GM20431 (cell line): ENCODE results near the gene TENT5A.
"Not testable (repeated sequence)": the region's sequence is repeated elsewhere in the genome, so short reads cannot be mapped to it uniquely, and the experiment has no call there.

Experiments
- in situ Hi-C: fragments of 300-500 bp; cut with MseI, MboI; formaldehyde crosslinking; loops from one replicate; pipeline ENCODE4 v1.15.0; 2020; ENCODE audit warnings: low sequenced_read_pairs; ENCODE audit not compliant: unreplicated experiment

Gene TENT5A

DNA sequence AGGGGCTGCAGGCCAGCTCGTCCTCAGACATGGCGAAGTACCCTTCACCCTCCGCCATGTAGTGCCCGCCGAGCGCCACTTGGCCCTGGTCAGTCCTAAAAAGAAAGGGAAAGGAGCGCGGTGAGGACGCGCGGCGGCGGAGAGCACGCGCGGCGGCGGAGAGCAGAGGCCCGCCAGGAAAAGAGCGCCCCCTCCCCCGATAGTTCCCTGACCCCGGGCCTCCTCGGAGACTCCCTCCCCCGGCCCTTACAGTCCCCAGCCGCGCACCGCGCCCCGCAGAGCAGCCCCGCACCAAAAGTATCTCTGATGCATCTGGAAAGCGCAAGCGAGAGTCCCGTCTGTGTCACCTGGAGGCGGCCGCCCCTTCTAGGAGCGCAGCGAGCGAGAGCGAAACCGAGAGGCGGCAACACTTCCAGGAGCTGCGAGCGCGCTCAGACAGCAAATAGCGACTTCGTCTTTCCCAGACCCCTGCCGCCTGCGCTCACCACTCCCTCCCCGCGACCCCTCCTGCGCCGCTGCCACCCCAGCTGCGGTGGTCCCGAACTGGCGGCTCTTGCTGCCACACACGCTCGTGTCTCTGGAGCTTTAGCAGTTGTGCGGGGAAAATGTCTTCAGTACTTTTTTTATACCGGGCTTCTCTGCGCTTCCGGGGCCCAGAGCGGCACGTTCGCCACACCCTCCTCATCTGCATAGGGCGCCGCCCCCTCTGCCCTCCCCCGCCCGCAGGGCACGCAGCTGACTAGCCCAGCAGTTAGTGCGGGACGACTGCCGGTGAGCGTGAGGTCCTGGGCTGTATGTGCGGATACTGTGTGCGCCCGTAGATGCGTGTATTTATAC, at the start of gene TENT5A:
Gene TENT5A (minus strand): TSS at position 598 of the 837 bp plus-strand sequence. CDS start 540 bp downstream, at position 58.
- in situ Hi-C loops: no loop called here

DNA sequence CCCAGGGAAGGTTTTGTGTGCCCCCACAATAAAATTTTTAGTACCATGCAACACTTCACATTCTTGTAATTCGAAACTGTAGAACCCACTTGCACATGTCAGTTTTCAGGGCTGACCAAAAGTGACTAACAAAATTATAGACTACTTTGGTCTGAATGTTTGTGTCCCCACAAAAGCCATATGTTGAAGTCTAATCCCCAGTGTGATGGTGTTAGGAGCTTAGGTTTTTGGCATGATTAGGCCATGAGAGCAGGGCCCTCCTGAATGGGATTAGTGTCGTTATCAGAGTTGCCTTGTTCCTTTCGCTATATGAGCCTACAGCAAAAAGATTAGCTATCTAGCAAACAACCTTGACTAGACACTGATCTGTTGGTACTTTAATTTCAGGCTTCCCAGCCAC, 49.0 kb upstream of the TENT5A start:
- in situ Hi-C loops: no loop called here

DNA sequence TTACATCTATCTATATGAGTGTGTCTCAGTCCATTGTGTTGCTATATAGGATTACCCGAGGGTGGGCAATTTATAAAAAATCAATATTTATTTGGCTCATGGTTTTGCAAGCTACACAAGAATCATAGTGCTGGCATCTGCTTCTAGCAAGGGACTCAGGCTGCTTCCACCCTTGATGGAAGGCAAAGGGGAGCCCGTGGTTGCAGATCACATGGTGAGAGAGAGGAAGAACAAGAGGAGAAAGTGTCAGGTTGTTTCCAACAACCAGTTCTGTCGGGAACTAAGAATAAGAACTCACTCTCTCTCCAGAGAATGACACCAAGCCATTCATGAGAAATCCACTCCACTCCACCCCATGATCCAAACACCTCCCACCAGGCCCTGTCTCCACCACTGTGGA, 48.2 kb upstream of the TENT5A start:
- in situ Hi-C loops: no loop called here

DNA sequence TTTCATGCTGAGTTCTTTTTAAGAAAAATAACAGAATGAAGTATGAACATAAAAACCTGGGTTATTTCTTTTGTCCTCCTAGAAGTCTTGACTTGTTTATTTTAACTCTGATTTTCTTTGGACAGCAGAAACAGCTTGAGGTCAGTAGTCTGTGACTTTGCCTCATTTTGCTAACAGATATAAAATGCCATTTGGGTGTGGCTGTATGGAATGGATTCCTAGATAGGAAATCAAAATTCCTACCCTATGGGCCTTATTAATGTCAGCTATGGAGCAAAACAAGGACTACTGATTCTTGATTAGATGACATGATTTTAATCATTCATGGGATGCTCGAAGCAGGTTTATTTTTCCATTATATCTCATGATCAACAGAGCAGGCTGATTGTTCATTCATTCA, 46.8 kb upstream of the TENT5A start:
- in situ Hi-C loops: no loop called here

DNA sequence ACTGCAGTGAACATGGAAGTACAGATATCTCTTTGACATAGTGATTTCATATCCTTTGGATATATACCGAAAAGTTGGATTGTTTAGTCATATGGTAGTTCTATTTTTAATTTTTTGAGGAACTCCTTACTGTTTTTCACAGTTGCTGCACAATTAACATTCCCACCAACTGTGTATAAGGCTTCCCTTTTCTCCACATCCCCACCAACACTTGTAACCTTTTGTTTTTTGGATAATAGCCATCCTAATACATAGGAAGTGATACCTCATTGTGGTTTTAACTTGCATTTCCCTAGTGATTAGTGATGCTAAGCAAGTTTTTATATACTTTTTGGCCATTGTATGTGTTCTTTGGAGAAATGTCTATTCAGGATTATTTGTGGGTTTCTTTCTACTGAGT, 45.1 kb upstream of the TENT5A start:
- in situ Hi-C loops: no loop called here

DNA sequence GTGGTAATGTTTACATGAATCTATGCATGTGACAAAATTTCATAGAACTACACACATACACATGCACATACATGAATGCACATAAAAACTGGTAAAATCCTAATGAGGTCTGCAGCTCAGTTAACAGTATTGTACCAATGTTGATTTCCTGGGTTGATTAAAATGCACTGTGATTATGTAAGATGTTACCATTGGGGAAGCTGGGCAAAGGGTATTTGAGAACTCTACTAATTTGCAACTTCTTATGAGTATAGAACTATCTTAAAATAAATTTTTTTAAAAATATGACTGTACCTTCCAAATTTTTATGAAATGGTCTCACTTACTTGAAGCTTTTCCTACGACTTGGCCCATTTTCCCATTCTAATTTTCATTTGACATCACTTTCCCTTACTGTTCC, 43.4 kb upstream of the TENT5A start:
- in situ Hi-C loops: no loop called here

DNA sequence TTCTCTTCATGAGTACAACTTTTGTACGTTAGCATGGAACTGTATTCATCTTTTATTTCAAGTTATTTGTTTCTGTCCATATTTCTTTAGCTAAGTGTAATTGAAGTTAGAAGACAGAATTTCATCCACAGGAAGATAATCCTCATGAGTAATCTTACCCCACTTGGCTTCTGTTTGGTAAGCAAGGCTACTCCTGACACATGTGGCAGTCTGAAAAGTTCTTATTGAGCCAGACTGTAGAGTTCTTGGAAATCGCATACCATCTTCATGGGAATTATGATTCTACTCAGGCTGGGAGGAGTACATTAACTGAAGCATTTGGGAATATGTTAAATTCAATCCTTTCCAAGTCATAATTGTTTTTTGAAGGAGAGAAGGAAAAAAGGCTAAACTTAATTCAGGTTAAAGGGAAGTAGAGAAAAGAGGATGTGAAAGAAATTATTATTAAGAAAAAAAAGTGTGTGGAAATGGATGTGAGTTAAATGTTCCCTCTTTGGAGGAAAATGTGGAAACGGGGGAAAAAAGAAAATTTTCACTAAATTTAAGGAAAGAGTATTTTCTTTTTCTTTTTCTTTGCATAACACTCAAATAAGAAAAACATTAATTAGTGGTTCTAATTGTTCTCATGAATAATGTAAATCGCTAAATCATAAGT, 41.5 kb upstream of the TENT5A start:
- in situ Hi-C loops: no loop called here

DNA sequence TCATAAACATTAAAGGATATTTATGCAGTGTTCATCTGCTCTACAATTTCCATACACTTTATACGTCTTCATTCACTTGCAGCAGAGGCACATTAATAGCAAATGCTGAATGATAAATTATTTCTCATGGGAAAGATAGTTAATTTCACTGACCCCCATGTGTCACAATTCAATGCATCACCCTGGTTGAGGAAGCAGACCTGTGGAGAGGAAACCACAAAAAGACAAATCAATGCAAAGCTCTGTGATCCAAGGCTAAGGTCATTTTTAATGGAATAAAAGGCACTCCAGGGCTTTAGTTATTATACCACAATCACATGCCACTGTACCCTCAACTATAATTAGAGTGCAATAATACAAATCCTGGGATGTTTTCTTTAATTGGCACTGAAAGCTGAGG, 40.3 kb upstream of the TENT5A start:
- in situ Hi-C loops: no loop called here

DNA sequence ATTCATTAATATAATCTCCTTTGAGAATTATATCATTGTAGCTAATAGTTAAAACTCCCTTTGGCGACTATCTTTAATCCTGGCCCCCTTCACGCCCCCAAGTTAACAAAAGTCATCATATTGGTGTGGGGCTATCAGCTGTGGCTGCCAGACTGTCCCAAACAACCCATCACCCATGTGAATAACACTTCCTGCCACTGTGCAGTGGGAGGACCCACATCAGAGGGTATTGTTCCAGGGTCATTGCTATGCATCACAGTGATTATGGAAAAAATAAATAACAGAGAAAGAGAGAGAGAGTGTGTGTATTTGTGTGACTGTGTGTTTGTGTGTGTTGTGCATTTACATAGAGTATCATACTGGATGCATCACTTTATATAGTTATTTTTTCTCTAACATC, 39.3 kb upstream of the TENT5A start:
- in situ Hi-C loops: no loop called here

DNA sequence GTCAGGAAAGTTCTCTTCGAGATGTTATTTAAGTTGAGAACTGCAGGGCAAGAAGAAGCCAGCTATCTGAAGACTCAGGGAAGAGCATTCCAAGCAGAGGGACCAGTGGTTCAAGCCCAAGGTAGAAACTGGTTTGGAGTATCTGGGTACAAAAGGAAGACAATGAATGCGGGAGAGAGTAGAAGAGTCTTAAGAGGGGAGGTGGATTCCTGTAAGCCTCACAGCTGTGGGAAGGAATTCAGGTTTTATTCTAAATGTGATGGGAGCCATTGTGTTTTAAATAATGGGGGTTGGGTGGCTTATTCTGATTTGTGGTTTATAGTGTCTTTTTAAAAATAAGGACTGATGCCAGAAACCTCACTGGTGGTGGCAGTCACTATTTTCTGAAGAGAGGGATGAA, 37.6 kb upstream of the TENT5A start:
- in situ Hi-C loops: no loop called here

DNA sequence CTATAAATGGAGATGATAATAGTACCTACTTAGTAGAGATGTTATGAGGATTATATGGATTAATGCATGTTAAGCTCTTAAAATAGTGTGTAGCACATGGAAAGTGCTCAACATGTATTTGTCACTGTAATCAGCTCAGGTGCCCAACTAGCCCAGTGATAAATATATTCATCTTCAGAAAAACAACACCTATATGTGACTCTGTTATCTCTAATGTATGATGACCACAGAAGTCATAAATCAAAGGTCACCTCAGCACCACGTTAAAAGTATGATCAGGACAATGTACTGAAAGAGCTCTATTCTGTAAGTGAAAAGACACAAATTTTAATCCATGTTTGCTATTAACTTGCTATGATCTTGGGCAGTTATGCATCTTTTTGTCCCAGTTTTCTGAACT, 36.8 kb upstream of the TENT5A start:
- in situ Hi-C loops: no loop called here

DNA sequence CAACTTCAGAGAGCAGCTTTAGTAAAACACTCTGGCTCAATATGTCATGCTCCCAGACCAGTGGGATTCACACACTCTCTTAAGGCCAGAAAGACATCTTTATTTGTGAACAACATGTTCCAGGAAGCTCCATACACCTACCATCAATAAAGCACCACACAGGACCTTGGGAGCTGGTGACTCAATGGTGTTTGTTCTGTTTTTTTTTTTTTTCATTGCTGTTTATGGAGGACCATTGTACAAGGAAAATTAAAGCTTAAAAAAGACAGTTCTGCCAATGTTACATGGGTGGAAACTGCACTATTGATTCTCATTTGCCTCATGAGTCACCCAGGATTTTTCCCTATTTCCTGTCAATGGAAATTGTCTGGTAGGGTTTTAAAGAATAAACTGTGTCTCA, 36.3 kb upstream of the TENT5A start:
- in situ Hi-C loops: no loop called here

DNA sequence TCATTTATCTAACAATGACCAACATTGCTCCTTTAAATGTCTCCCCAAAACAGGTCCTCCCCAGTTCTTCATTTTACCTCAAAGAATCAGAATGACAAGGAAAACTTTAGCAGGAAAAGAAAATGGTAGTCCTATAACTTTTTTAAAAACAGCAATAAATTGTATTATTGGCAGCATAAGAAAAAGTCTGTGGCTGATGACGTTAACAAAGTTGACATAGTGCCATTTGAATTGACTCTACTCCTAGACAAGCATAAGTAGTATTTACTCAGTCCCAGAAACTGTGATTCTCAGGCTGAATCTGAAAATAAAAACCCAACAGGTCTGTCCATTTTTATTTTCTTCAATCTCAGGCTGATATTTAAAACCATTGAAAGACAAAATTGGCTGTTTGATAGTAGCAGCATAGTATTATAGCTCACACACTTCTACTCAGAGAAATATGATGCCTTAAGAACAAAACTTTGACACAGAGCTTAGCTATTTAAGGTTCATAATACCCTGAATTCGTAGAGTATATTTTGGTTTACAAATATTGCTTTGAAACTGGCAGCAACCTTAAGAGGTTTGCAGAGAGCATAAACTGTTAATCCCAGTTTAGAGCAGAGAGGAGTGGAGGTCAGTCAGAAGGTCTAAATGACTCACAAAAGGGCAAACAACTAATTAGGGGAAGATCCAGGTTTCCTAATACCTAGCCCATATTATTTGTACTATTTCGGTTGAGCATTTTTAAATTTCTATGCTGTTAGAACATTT, 35.0 kb upstream of the TENT5A start:
- in situ Hi-C loops: no loop called here

DNA sequence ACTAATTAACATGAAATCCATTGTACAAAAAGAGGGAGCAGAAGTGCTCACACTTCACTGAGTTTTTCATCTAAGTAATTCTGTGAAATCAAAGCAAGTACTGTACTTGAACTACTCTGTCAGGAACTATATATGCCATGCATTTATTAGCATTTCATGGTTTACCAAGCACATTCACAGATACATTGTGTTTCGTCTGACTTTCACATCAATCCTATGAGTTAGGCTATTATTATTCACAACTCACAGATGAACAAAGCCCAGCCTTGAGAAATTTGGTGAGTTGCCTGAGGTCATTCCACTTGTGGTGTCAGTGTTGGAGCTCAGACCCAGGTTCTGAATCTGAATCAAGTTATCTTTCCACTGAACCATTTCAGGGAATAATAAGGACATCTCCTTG, 33.7 kb upstream of the TENT5A start:
- in situ Hi-C loops: no loop called here

DNA sequence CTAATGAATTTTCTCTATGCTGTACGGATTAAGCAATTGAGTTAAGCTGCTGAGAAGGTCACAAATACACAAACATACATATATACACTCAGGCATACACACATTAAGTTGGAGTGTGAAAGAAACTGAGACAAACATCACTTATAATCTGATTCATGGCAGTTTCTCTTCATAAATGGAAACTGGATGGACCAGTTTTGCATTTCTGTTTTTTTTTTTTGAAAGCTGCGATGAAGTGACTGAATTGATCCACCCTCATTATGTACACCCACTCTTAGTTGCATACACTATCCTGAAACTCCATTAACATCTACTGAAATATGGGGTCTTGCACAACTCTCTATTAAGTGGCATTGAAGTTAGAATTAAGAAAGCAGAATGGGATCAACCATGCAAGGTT, 32.9 kb upstream of the TENT5A start:
- in situ Hi-C loops: no loop called here

DNA sequence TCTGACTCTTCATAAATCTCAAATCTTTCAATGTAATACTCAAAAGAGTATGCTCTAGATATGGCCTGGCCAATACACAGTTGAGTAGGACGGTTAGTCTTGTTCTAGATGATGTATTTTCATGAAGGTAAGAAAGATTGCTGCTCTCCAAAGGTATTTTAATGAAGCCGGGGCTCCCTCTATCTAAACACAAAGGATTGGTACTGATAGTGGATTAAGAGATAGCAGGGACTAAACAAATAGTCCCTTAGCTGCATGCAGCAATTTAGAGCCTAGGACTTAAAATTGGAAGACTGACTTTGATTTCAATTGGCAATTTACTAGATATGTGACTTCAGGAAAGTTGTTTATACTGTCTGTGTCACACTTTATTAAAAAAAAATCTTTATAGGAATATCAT, 31.4 kb upstream of the TENT5A start:
- in situ Hi-C loops: no loop called here

DNA sequence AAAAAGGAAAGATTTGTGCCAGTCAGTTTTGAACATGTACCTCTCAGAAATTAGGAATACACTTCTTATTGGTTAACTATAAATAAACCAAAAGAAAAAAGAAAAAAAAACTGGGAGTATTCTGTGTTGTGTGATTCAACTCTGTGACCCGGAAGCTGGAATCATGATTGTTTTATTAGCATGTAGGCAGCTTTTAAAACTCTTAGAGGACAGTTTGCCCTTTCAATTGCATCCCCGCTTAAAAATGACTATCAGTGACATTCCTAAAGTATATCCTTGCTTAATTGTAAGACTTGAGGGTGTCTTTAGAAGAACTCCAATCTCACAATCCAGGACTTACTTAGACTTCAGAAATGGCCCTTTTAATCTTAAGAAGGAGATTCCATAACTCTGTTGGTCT, 29.1 kb upstream of the TENT5A start:
- in situ Hi-C loops: no loop called here

DNA sequence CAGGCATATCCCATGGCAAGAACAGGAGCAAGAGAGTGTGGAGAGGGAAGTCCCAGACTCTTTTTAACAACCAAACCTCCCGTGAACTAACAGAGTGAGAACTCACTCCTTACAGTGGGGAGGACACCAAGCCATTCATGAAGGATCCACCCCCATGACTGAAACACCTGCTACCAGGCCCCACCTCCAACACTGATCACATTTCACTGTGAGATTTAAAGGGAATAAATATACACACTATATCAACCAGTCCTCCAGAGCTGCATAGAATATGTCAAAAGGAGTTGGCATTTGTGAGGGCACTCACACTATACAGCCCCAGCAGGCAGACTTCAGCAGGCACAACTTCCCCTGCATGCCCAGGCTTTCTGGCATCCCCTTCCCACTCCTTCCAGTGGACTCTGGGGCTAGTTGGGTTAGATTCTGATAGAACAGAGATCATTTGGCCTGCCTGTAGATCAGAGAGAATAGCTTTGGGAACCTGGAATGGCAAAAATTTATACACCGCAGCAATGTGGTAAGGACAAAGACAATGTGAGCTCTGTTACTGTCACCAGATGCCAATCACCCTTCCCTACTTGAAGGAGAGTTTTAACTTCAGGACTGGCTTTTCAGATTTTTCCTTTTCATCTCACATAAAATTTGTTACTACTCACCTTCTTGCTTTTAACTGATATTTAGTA, 25.2 kb upstream of the TENT5A start:
- in situ Hi-C loops: no loop called here

DNA sequence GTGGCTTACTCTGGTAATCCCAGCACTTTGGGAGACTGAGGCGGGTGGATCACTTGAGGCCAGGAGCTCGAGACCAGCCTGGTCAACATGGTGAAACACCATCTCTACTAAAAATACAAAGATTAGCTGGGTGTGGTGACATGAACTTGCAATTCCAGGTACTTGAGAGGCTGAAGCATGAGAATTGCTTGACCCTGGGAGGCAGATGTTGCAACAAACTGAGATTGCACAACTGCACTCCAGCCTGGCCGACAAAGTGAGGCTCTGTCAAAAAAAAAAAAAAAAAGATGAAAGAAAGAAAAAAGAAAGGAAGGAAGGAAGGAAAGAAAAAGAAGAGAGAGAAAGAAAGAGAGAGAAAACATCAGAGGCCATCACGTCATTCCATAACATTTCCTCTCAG, 23.7 kb upstream of the TENT5A start:
- in situ Hi-C loops: not testable (repeated sequence)

DNA sequence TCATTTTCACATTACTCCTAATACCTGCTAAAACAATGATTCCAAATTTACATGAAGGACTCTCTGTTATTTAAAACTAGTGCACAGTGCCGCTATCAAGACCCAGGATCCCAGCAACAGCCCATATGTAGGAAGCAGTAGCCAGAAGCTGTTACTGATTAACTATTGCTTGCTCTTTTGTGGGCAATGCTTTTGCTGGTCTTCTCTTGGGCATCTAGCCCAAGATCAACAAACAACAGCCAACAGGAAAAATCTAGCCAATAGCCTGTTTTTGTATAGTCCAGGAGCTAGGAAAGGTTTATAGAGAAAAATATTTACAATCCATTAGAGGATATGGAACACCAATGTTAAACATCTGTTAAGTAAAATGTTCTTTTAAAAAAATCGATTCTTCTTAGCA, 22.1 kb upstream of the TENT5A start:
- in situ Hi-C loops: no loop called here

DNA sequence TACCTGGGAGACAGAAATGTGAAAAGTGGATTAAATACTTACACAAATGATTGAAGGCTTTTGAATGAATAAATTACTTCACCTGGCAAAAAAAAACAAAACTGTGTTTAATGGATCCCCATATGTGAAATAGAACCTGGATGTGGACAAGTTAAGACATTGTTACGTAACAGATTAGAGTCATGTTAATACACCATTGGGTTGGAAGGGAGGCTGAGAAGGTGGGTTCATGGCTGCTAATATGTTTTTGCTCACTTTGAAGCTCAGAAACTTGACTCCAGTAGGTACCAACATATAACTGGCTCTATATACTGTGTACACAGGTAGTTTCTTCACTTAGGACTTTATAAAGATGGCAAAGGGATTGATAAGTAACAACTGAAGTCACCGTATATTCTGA, 21.4 kb upstream of the TENT5A start:
- in situ Hi-C loops: no loop called here
